ENCODE data around the gene SLC8B1. TPM values are rescaled to one million over a fixed set of nuclear protein-coding genes. Genes with fewer than 3 reads are reported as not detected.

The SLC8B1 gene
- total and polyA plus RNA-seq, 2 of the 4 experiments (the other 2 are of a cell fraction), result 4.1 to 10.2 TPM

- in situ Hi-C loops (cut with MboI; ENCODE audit: low sequenced_read_pairs), result no loop called here
- H3K14ac ChIP-seq (replicated peaks; ENCODE audit: low read depth, low read length), result peak overlapping the region; percentile 72; the same call in 1 of the 2 replicates
- H3K18ac ChIP-seq (ENCODE audit: low read depth, low read length), result no peak overlapping the region
- no peak overlapping the region for H2BK120ac ChIP-seq (ENCODE audit: low read depth, low read length)
- no peaks in the 10 kb centered on the region; the same call in 1 of the 2 replicates for H3K36me3 ChIP-seq (ENCODE audit: control insufficient read depth, insufficient read depth, low read length)
- peak overlapping the region; percentile 6 for H4K91ac ChIP-seq (ENCODE audit: insufficient read depth, low read depth, low read length)
- peak overlapping the region in 1 of 2 experiments; percentile 56; a peak in 1 of 4 replicates for H4K8ac ChIP-seq (ENCODE audit: low read depth in 2 of 2, low read length in 2 of 2)
- ATAC-seq (ENCODE audit: low read depth), result no peak
- peaks cover 10% of the 10 kb centered on the region for H4K20me1 ChIP-seq (ENCODE audit: insufficient read depth, low read length)
- peak overlapping the region; percentile 92 for H2AK9ac ChIP-seq (replicated peaks; ENCODE audit: low read depth, low read length, poor library complexity)
- ChIA-PET POLR2A (ENCODE audit: unreplicated experiment) (no interaction called here), CTCF (interaction anchor here (0.6 kb wide), 1 partner anchor 162 kb away, joined by 3 read pairs; no protein-coding TSS in a partner anchor)
- H2BK15ac ChIP-seq (ENCODE audit: low read depth, low read length), result no peak overlapping the region
- H3K9ac ChIP-seq (ENCODE audit: low read depth, low read length), result peak overlapping the region; percentile 69
- H3K4me3 ChIP-seq (ENCODE audit: insufficient read depth, low read depth, low read length), result peak overlapping the region; percentile 80
- H3K9me3 ChIP-seq (ENCODE audit: control insufficient read depth, insufficient read depth, low read length), result no peaks in the 10 kb centered on the region
- H4K5ac ChIP-seq (ENCODE audit: low read depth, low read length), result no peak overlapping the region
- peaks cover 9% of the 10 kb centered on the region for H3K4me1 ChIP-seq (ENCODE audit: control insufficient read depth, insufficient read depth, low read length)
- dilution Hi-C loops (cut with HindIII; ENCODE audit: low sequenced_read_pairs, unreplicated experiment), result no loop called here
- no TSS peak for BruUV-seq (replicated peaks)
- H3K56ac ChIP-seq (ENCODE audit: extremely low read depth, insufficient read depth, low read length), result no peak overlapping the region
- peak overlapping the region; percentile 97 for H2AFZ ChIP-seq (replicated peaks; ENCODE audit: low read length, poor library complexity)
- no peak overlapping the region; the same call in 1 of the 2 replicates for H3K27ac ChIP-seq (ENCODE audit: insufficient read depth, low read length)
- H3K27me3 ChIP-seq (ENCODE audit: control insufficient read depth, insufficient read depth, low read length), result no peaks in the 10 kb centered on the region
- no peak overlapping the region for H2BK20ac ChIP-seq (ENCODE audit: low read depth, low read length)
- peak overlapping the region; percentile 92 for H3K4me2 ChIP-seq (ENCODE audit: low read depth, low read length)
- peak; percentile 14 for DNase-seq
- H2AK5ac ChIP-seq (ENCODE audit: low read depth, low read length), result peak overlapping the region; percentile 20; the same call in 1 of the 2 replicates
- intact Hi-C loops (cut with micrococcal nuclease), result loop anchor here (10.0 kb wide), 1 partner anchor 165 kb away; no protein-coding TSS in a partner anchor
- no peak overlapping the region for H2BK5ac ChIP-seq (ENCODE audit: low read depth, low read length, poor library complexity, severe bottlenecking)
- WGBS, 2 experiments (ENCODE audit: extremely low coverage in 2 of 2, insufficient read length in 1 of 2), result 0% methylated on average over 2 of the region's 11 CpGs; no CpG with 5 or more reads in 1 of the 2 experiments
- H3K79me1 ChIP-seq (ENCODE audit: low read depth in 1 of 2, low read length in 2 of 2), result peaks cover 9 to 36% of the 10 kb centered on the region in 2 experiments; a peak in 3 of 4 replicates
- peaks cover 9% of the 10 kb centered on the region for H3K9me1 ChIP-seq (ENCODE audit: insufficient read depth, low read length)
- H3K4ac ChIP-seq (ENCODE audit: low read depth, low read length), result peak overlapping the region; percentile 19; the same call in 1 of the 2 replicates
- peak overlapping the region; percentile 87; the same call in 1 of the 2 replicates for H3K23ac ChIP-seq (ENCODE audit: low read depth, low read length)
- TF ChIP-seq SMC3 (IDR thresholded peaks at IDR 0.05; ENCODE audit: low read depth, low read length), result no peak
- no peak for TF ChIP-seq CTCF (conservative IDR thresholded peaks at IDR 0.05; ENCODE audit: low read depth, low read length)
- TF ChIP-seq POLR2A (IDR thresholded peaks at IDR 0.05; ENCODE audit: low read depth, low read length), result no peak
- no peak for TF ChIP-seq RAD21 (IDR thresholded peaks at IDR 0.05; ENCODE audit: low read length)
- no peak for TF ChIP-seq USF2 (IDR thresholded peaks at IDR 0.05; ENCODE audit: low read depth, low read length)
- TF ChIP-seq MAZ (IDR thresholded peaks at IDR 0.05; ENCODE audit: borderline replicate concordance, low read depth, low read length), result no peak
- TF ChIP-seq MAFK (IDR thresholded peaks at IDR 0.05; ENCODE audit: low read depth, low read length), result no peak
- no peak for TF ChIP-seq CEBPB (IDR thresholded peaks at IDR 0.05; ENCODE audit: low read depth, low read length)
- no peak for TF ChIP-seq BHLHE40 (IDR thresholded peaks at IDR 0.05; ENCODE audit: low read depth, low read length)
- TF ChIP-seq RCOR1 (IDR thresholded peaks at IDR 0.05; ENCODE audit: insufficient replicate concordance, low read length), result no peak
- TF ChIP-seq FOS (IDR thresholded peaks at IDR 0.05; ENCODE audit: low read depth, low read length), result no peak
- no peak for TF ChIP-seq RFX5 (IDR thresholded peaks at IDR 0.05; ENCODE audit: low read depth, low read length)
- TF ChIP-seq ELK1 (IDR thresholded peaks at IDR 0.05; ENCODE audit: borderline replicate concordance, low read depth, low read length), result no peak
- TF ChIP-seq CHD1 (IDR thresholded peaks at IDR 0.05; ENCODE audit: low read depth, low read length), result no peak
Measured at GRCh38 chr12:113359133-113359938, 24.4 kb upstream of the SLC8B1 start.

Data from IMR-90 (cell line).